ENCODE results near the gene STEAP2. TPM values are rescaled to one million over a fixed set of nuclear protein-coding genes. Genes with fewer than 3 reads are reported as not detected.
A peak's percentile ranks its signal among the peaks of the same experiment; 100 is the strongest.

Gene STEAP2
- total RNA-seq, 4 donors from 2014 or later: 0.20 to 3.5 (median 1.2) TPM

GRCh38 chr7:90266808-90267207 is 55.3 kb downstream of the STEAP2 start:
- Histone ChIP-seq H3K4me1 (no peaks in the 10 kb centered on the region), H3K9me3 (no peaks in the 10 kb centered on the region), H3K36me3 (no peaks in the 10 kb centered on the region), H3K27me3 (no peaks in the 10 kb centered on the region), H3K27ac (peak overlapping the region in 1 of 4 donors; percentile 15), H3K4me3 (no peak overlapping the region)
- no peak for DNase-seq
- TF ChIP-seq CTCF (IDR thresholded peaks at IDR 0.05 in 4 of 5, conservative IDR thresholded peaks at IDR 0.05 in 1 of 5) (no peak), POLR2A (IDR thresholded peaks at IDR 0.05) (no peak)
- in situ Hi-C loops (cut with MboI; ENCODE audit: low sequenced_read_pairs in 4 of 4) (loop anchor here in 1 of 4 donors (25.0 kb wide), 1 partner anchor 105 kb away; the partner anchor contains the start of gene STEAP1), intact Hi-C loops (cut with DNase I; ENCODE audit: low total_unique reads) (no loop called here)
- ATAC-seq: no peak

- DNase-seq (no peak), ATAC-seq (no peak)
- Histone ChIP-seq H3K4me3 (no peak overlapping the region), H3K27ac (peak overlapping the region in 1 of 4 donors; percentile 15), H3K9me3 (no peaks in the 10 kb centered on the region), H3K36me3 (no peaks in the 10 kb centered on the region), H3K4me1 (no peaks in the 10 kb centered on the region), H3K27me3 (no peaks in the 10 kb centered on the region)
- intact Hi-C loops (cut with DNase I; ENCODE audit: low total_unique reads): no loop called here
- in situ Hi-C loops (cut with MboI; ENCODE audit: low sequenced_read_pairs in 4 of 4): loop anchor here in 1 of 4 donors (25.0 kb wide), 1 partner anchor 105 kb away; the partner anchor contains the start of gene STEAP1
- TF ChIP-seq POLR2A (IDR thresholded peaks at IDR 0.05) (no peak), CTCF (IDR thresholded peaks at IDR 0.05 in 4 of 5, conservative IDR thresholded peaks at IDR 0.05 in 1 of 5) (no peak)
These were observed 55.8 kb downstream of the STEAP2 start for GRCh38 chr7:90267263-90267858.

- no peak for DNase-seq
- ATAC-seq: no peak
- Histone ChIP-seq H3K4me3 (no peak overlapping the region), H3K4me1 (no peaks in the 10 kb centered on the region), H3K27ac (no peak overlapping the region), H3K9me3 (no peaks in the 10 kb centered on the region), H3K27me3 (no peaks in the 10 kb centered on the region), H3K36me3 (no peaks in the 10 kb centered on the region)
- in situ Hi-C loops (cut with MboI; ENCODE audit: low sequenced_read_pairs in 4 of 4) (loop anchor here in 1 of 4 donors (25.0 kb wide), 1 partner anchor 107 kb away; the partner anchor contains the start of gene STEAP1), intact Hi-C loops (cut with DNase I; ENCODE audit: low total_unique reads) (no loop called here)
- no peak for TF ChIP-seq POLR2A (IDR thresholded peaks at IDR 0.05)
These were observed 57.6 kb downstream of the STEAP2 start for GRCh38 chr7:90269163-90269562.

GRCh38 chr7:90270431-90271178 is 59.1 kb downstream of the STEAP2 start:
- Histone ChIP-seq H3K4me1 (no peaks in the 10 kb centered on the region), H3K27me3 (no peaks in the 10 kb centered on the region), H3K36me3 (no peaks in the 10 kb centered on the region), H3K4me3 (no peak overlapping the region), H3K9me3 (no peaks in the 10 kb centered on the region), H3K27ac (no peak overlapping the region)
- intact Hi-C loops (cut with DNase I; ENCODE audit: low total_unique reads) (no loop called here), in situ Hi-C loops (cut with MboI; ENCODE audit: low sequenced_read_pairs in 4 of 4) (loop anchor here in 1 of 4 donors (25.0 kb wide), 1 partner anchor 108 kb away; the partner anchor contains the start of gene STEAP1)
- TF ChIP-seq CTCF (IDR thresholded peaks at IDR 0.05 in 4 of 5, conservative IDR thresholded peaks at IDR 0.05 in 1 of 5): no peak
- no peak for ATAC-seq
- DNase-seq: no peak

- H3K4me1 ChIP-seq: no peaks in the 10 kb centered on the region
- in situ Hi-C loops (cut with MboI; ENCODE audit: low sequenced_read_pairs in 4 of 4): loop anchor here in 1 of 4 donors (25.0 kb wide), 1 partner anchor 109 kb away; the partner anchor contains the start of gene STEAP1
- no peaks in the 10 kb centered on the region for H3K27me3 ChIP-seq
- no peak overlapping the region for H3K27ac ChIP-seq
- ATAC-seq (no peak), DNase-seq (no peak)
- intact Hi-C loops (cut with DNase I; ENCODE audit: low total_unique reads): no loop called here
- H3K9me3 ChIP-seq: no peaks in the 10 kb centered on the region
- TF ChIP-seq CTCF (IDR thresholded peaks at IDR 0.05 in 4 of 5, conservative IDR thresholded peaks at IDR 0.05 in 1 of 5): no peak
- TF ChIP-seq POLR2A (IDR thresholded peaks at IDR 0.05): no peak
- no peak overlapping the region for H3K4me3 ChIP-seq
- H3K36me3 ChIP-seq: no peaks in the 10 kb centered on the region
These were observed 60.2 kb downstream of the STEAP2 start for GRCh38 chr7:90271753-90272152.
